H1 (cell line): ENCODE data around the gene TNFRSF14.

ENCODE experiments used
- BRCA1 ChIP-seq: IDR thresholded peaks from 2 replicates; pipeline ENCODE4 v1.6.1; 2012; ENCODE audit warnings: low read depth, low read length, improper control_type of control experiment
- CBX8 ChIP-seq: fragments of 300-800, 300-1000 bp; sonication (generic); IDR thresholded peaks from 2 replicates; pipeline ENCODE4 v1.7.1; 2016; ENCODE audit warnings: low read depth, low read length, borderline replicate concordance
- CEBPB ChIP-seq: IDR thresholded peaks from 2 replicates; pipeline ENCODE4 v1.6.1; 2012; ENCODE audit warnings: low read depth, low read length
- CHD2 ChIP-seq: IDR thresholded peaks from 2 replicates; pipeline ENCODE4 v1.6.1; 2012; ENCODE audit warnings: low read length, improper control_type of control experiment
- CTCF ChIP-seq, 3 experiments: IDR thresholded peaks; 1 replicate in 2 of 3; 2 replicates in 1 of 3; pipeline versions ENCODE4 v1.5.1 to v1.6.1; 2011; ENCODE audit warnings: low read length in 3 of 3, mild to moderate bottlenecking in 3 of 3, inconsistent platforms in 2 of 3, low read depth in 1 of 3, moderate library complexity in 1 of 3; ENCODE audit not compliant: insufficient read depth in 1 of 3; ENCODE audit errors: control extremely low read depth in 1 of 3
- EZH2 ChIP-seq: fragments of 200-600 bp; sonication (generic); IDR thresholded peaks from 2 replicates; pipeline ENCODE4 v1.7.1; 2012; ENCODE audit warnings: low read depth, mild to moderate bottlenecking, moderate library complexity, low read length, inconsistent platforms; ENCODE audit not compliant: severe bottlenecking
- POLR2A ChIP-seq, 2 experiments: IDR thresholded peaks; 1 replicate in 1 of 2; 2 replicates in 1 of 2; pipeline ENCODE4 v1.6.1; 2011; ENCODE audit warnings: low read depth in 2 of 2, low read length in 2 of 2, mild to moderate bottlenecking in 2 of 2; ENCODE audit errors: control extremely low read depth in 1 of 2
- POLR2AphosphoS5 ChIP-seq: IDR thresholded peaks from 2 replicates; pipeline ENCODE4 v1.6.1; 2011; ENCODE audit warnings: low read depth, low read length
- RFX5 ChIP-seq: IDR thresholded peaks from 2 replicates; pipeline ENCODE4 v1.6.1; 2011; ENCODE audit warnings: low read depth, low read length, improper control_type of control experiment, borderline replicate concordance
- TBP ChIP-seq: IDR thresholded peaks from 2 replicates; pipeline ENCODE4 v1.6.1; 2011; ENCODE audit warnings: low read depth, low read length, improper control_type of control experiment
- TCF12 ChIP-seq: IDR thresholded peaks from 2 replicates; pipeline ENCODE4 v1.6.1; 2011; ENCODE audit warnings: low read depth, mild to moderate bottlenecking, low read length
- TF ChIP-seq, protein P1 (sequence below): fragments of 300-600 bp; sonication (generic); IDR thresholded peaks from 2 replicates; pipeline ENCODE4 v1.7.1; 2012; ENCODE audit warnings: low read length, moderate library complexity, mild to moderate bottlenecking, inconsistent platforms; ENCODE audit not compliant: insufficient replicate concordance

DNA sequence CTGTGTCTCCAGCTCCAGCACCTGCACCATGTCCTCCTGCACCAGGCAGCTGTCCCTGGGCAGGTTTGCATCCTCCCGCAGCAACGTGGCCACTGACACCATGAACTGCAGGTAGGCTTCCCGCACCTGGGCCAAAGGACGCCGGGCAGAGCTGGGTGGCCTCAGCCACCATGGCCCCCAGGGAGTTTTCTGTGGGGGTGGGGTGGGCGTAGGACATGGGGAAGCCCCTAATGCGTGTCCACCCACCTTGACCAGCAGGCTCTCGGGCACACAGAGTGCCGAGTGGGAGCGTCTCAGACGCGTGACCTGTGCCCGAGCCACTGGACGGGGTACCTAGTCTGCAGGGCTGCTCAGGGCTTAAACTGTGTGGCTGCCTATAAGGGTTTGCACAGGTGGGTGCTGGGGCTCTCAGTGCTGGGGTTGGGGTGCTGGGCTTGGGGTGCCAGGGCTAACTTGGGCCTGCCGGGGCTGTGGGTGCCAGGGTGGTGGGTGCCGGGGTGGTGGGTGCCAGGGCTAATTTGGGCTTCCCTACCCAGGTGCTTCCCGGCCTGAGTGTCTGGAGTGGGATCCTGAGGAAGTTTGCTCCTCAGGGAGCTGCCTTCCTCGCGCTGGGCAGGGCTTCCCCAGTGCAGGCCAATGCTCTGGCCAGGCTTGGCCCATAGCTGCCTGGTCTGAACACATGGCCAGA lies 48.1 kb downstream of the TNFRSF14 start:
- TF ChIP-seq CTCF (IDR thresholded peaks at IDR 0.05; ENCODE audit: control extremely low read depth in 1 of 3, insufficient read depth in 1 of 3, low read depth in 1 of 3, low read length in 3 of 3): no peak
- no peak for TF ChIP-seq RFX5
- TF ChIP-seq, protein P1, sequence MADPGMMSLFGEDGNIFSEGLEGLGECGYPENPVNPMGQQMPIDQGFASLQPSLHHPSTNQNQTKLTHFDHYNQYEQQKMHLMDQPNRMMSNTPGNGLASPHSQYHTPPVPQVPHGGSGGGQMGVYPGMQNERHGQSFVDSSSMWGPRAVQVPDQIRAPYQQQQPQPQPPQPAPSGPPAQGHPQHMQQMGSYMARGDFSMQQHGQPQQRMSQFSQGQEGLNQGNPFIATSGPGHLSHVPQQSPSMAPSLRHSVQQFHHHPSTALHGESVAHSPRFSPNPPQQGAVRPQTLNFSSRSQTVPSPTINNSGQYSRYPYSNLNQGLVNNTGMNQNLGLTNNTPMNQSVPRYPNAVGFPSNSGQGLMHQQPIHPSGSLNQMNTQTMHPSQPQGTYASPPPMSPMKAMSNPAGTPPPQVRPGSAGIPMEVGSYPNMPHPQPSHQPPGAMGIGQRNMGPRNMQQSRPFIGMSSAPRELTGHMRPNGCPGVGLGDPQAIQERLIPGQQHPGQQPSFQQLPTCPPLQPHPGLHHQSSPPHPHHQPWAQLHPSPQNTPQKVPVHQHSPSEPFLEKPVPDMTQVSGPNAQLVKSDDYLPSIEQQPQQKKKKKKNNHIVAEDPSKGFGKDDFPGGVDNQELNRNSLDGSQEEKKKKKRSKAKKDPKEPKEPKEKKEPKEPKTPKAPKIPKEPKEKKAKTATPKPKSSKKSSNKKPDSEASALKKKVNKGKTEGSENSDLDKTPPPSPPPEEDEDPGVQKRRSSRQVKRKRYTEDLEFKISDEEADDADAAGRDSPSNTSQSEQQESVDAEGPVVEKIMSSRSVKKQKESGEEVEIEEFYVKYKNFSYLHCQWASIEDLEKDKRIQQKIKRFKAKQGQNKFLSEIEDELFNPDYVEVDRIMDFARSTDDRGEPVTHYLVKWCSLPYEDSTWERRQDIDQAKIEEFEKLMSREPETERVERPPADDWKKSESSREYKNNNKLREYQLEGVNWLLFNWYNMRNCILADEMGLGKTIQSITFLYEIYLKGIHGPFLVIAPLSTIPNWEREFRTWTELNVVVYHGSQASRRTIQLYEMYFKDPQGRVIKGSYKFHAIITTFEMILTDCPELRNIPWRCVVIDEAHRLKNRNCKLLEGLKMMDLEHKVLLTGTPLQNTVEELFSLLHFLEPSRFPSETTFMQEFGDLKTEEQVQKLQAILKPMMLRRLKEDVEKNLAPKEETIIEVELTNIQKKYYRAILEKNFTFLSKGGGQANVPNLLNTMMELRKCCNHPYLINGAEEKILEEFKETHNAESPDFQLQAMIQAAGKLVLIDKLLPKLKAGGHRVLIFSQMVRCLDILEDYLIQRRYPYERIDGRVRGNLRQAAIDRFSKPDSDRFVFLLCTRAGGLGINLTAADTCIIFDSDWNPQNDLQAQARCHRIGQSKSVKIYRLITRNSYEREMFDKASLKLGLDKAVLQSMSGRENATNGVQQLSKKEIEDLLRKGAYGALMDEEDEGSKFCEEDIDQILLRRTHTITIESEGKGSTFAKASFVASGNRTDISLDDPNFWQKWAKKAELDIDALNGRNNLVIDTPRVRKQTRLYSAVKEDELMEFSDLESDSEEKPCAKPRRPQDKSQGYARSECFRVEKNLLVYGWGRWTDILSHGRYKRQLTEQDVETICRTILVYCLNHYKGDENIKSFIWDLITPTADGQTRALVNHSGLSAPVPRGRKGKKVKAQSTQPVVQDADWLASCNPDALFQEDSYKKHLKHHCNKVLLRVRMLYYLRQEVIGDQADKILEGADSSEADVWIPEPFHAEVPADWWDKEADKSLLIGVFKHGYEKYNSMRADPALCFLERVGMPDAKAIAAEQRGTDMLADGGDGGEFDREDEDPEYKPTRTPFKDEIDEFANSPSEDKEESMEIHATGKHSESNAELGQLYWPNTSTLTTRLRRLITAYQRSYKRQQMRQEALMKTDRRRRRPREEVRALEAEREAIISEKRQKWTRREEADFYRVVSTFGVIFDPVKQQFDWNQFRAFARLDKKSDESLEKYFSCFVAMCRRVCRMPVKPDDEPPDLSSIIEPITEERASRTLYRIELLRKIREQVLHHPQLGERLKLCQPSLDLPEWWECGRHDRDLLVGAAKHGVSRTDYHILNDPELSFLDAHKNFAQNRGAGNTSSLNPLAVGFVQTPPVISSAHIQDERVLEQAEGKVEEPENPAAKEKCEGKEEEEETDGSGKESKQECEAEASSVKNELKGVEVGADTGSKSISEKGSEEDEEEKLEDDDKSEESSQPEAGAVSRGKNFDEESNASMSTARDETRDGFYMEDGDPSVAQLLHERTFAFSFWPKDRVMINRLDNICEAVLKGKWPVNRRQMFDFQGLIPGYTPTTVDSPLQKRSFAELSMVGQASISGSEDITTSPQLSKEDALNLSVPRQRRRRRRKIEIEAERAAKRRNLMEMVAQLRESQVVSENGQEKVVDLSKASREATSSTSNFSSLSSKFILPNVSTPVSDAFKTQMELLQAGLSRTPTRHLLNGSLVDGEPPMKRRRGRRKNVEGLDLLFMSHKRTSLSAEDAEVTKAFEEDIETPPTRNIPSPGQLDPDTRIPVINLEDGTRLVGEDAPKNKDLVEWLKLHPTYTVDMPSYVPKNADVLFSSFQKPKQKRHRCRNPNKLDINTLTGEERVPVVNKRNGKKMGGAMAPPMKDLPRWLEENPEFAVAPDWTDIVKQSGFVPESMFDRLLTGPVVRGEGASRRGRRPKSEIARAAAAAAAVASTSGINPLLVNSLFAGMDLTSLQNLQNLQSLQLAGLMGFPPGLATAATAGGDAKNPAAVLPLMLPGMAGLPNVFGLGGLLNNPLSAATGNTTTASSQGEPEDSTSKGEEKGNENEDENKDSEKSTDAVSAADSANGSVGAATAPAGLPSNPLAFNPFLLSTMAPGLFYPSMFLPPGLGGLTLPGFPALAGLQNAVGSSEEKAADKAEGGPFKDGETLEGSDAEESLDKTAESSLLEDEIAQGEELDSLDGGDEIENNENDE: no peak
- no peak for TF ChIP-seq POLR2A (IDR thresholded peaks at IDR 0.05; ENCODE audit: control extremely low read depth in 1 of 2, low read depth in 2 of 2, low read length in 2 of 2)
- TF ChIP-seq BRCA1: no peak
- no peak for TF ChIP-seq CEBPB
- TF ChIP-seq POLR2AphosphoS5: no peak
- no peak for TF ChIP-seq CBX8
- TF ChIP-seq TCF12: no peak
- no peak for TF ChIP-seq EZH2
- TF ChIP-seq CHD2: no peak
- no peak for TF ChIP-seq TBP
